Measurements from ENCODE around the gene CNTNAP2.
"Not testable (repeated sequence)": the region's sequence is repeated elsewhere in the genome, so short reads cannot be mapped to it uniquely, and the experiment has no call there.

Gene CNTNAP2

DNA sequence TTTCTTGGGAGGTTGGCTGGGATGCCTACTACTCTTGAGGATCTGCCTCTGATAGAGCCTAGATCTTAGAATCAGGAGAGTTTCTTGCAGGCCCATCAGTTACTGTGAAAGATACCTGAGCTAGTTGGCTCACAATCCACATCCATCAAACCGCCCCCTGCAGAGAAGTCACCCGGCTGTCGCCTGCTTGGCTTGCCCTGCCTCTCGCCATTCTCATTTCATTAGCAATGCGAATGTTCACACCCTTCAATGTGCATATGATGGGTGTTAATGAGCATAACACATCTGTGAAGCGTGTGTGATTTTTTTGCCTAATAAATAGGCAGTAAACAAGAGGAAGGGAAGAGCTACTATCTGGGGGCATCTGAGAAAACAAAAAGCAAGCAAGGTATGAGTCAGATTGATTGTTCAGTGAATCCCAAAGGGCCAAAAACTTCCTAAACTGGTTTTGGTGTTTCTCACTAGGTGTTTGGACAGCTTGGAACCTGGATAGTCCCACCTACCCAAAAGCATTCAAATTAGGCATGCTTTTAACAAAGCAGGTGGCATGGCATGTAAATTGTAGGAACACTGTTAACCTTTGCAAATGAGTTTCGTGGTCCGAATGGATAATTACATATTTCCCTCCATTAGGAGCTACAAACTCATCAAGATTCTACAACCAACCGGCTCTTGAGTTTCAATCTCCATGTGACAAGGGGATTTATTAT lies 2201.7 kb downstream of the CNTNAP2 start:
- no peak for DNase-seq (ENCODE audit: low read depth)

- DNase-seq (ENCODE audit: low read depth) = no peak
Observed at GRCh38 chr7:148318838-148319237, 2202.2 kb downstream of the CNTNAP2 start.

GRCh38 chr7:148319316-148319808 lies 2202.8 kb downstream of the CNTNAP2 start:
- no peak for DNase-seq (ENCODE audit: low read depth)

GRCh38 chr7:148325208-148325607 lies 2208.6 kb downstream of the CNTNAP2 start:
- no peak for DNase-seq (ENCODE audit: low read depth)

- DNase-seq (ENCODE audit: low read depth) = no peak
Observed at GRCh38 chr7:148327379-148327778, 2210.8 kb downstream of the CNTNAP2 start.

- DNase-seq (ENCODE audit: low read depth) = no peak
Observed at GRCh38 chr7:148328906-148329305, 2212.3 kb downstream of the CNTNAP2 start.

GRCh38 chr7:148330124-148330818 lies 2213.7 kb downstream of the CNTNAP2 start:
- no peak for DNase-seq (ENCODE audit: low read depth)

- DNase-seq (ENCODE audit: low read depth) = no peak
Observed at GRCh38 chr7:148330822-148331221, 2214.2 kb downstream of the CNTNAP2 start.

DNA sequence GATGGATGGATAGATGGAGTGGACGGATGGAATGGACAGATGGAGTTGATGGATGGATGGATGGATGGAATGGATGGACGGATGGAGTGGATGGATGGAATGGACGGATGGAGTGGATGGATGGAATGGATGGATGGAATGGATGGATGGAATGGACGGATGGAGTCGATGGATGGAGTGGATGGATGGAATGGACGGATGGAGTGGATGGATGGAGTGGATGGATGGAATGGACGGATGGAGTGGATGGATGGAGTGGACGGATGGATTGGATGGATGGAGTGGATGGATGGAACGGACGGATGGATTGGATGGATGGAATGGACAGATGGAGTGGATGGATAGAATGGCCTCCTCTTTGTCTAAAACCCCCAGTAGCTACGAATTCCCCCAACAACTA lies 2214.9 kb downstream of the CNTNAP2 start:
- not testable (repeated sequence) for DNase-seq (ENCODE audit: low read depth)

DNA sequence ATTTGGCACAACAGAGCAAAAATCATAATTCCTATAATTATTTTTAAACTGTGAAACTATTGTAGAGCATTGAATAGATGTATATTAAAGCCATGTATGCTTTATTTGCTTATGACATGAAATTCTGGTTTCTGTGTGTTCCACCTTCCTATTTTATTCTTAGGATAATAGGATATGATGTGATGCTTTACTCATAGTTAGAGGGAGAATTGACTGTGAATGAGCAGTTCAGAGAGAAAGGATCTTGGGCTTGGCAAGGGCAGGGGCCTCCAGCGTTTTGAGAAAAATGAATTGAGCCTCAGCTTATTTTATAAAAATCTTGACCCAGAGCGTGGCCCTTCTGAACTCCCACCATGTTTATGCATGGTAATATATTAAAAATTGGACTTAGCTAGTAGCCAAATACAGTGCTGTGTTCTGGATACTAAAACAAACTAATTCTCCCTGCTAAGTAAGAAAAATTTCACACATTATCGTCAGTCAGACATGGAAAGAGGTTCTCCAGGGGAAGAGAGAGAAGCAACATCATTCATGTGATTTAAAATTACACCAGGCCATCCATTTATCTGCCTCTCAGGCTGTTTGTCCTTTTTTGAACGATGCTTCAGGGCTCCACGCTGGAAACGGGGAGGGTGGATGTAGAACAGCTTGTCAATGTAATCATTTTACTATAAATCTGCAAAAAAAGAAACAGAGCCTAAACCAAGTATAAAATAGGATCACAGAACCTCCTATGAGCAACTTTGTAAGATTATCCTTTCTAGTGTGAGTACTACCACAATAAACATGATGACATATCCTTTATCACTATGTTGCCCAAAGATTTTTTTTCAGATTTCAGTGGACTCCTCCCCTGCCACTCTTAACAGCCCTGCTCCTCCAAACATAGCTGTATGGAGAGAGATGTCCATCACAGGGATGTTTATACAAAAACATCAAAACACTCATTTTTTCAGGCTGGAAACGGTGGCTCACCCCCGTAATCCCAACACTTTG lies 2215.9 kb downstream of the CNTNAP2 start:
- DNase-seq (ENCODE audit: low read depth) = no peak

- DNase-seq (ENCODE audit: low read depth) = no peak
Observed at GRCh38 chr7:148334441-148334956, 2217.9 kb downstream of the CNTNAP2 start.

GRCh38 chr7:148334959-148335577 lies 2218.5 kb downstream of the CNTNAP2 start:
- DNase-seq (ENCODE audit: low read depth) = no peak

- no peak for DNase-seq (ENCODE audit: low read depth)
Observed at GRCh38 chr7:148335790-148336189, 2219.2 kb downstream of the CNTNAP2 start.

- DNase-seq (ENCODE audit: low read depth) = no peak
Observed at GRCh38 chr7:148336411-148336810, 2219.8 kb downstream of the CNTNAP2 start.

- DNase-seq (ENCODE audit: low read depth) = no peak
Observed at GRCh38 chr7:148337246-148337965, 2220.8 kb downstream of the CNTNAP2 start.

DNA sequence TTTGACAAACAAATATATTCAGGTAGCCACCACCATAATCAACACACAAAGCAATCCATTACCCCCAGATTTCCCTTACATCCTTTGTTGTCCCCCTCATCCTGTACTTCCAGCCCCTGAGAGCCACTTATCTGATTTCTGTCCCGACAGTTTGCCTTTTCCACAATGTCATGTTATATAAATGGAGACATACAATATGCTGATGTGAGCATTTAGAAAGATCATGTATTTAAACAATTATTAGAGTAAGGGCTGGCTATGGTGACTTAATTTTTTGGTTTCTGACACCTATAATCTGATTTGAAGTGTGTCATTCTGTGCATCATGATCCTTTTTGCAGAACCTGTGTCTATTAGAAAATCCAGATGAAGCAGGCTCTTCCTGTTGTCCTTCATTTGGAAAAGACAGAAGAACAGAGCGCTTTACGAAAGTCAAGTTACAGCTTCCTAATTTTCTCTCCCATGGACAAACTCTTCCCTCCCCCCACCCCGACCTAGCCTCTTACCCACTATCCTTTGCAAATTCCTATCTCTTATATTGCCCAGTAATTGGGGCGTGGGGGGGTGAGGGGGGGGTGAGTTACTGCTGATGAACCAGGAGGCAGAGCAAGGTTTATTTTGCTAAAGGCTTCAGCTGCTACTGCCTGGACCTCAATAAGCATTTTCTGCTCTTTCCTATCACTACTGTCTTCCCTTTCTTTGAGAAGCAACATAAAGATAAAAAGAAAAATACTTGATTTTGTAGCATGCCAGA lies 2221.6 kb downstream of the CNTNAP2 start:
- DNase-seq (ENCODE audit: low read depth) = no peak

DNA sequence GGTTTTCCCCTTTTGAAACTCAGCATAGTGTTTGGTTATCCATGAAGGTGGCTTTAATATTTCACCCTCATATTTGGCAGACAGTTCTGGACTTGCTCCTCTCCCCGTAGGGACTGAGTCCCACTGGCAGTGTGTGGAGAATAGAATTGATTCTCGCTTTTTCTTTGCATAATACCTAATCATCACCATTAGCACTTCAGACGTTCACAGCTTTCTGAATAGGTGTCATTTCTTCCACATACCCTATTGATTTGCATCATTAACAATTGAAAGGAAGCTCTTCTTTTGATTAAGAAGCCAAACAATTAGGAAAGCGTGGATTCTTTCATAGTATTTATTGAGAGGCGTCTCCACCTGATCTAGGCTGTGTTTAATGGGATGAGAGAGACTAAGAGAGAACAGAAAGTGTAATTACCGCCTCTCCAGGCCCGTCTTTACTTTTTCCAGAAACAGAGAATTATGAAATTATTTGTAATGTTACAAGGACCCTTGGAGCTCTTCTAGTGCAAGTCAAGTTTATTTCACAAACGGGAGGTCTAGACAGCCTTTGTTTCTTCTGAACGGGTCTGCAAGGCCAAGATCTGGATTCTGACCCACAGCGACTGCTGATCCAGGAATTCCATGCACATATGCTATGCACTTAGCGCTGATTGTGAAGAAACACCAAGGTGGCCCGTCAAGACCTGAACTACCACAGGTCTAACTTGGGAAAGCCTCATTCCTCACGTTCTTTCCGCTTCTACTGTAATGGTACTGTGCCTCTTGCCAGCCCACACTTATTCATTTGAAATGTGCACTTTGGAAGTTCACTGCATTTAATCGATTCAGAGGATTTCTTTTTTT lies 2224.1 kb downstream of the CNTNAP2 start:
- no peak for DNase-seq (ENCODE audit: low read depth)

DNA sequence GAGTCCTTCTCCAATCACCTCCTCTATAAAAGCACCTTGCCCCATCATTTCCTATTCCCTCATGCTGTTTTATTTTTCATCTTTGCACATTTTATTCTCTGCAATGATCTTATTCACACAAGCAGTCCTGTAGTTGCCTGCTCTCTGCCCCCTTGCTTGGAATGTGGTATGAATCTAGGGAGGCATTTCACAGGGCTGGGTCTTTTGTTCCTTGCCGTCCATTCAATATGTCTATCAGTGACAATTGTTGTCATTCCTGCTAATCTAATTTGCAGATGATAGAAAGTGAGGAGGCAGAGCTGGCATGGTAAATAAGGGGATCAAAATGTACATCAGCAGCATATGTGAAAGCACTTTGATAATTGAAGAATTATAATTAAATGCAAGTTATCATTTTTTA lies 2227.8 kb downstream of the CNTNAP2 start:
- DNase-seq (ENCODE audit: low read depth) = no peak

- no peak for DNase-seq (ENCODE audit: low read depth)
Observed at GRCh38 chr7:148347981-148348380, 2231.4 kb downstream of the CNTNAP2 start.

Data from stimulated activated CD8-positive, alpha-beta memory T cell treated with anti-CD3 and anti-CD28 coated beads, Interleukin-12 subunit alpha, Interleukin-12 subunit beta, amount 100 ng/mL, for 1 hour (primary cell).